ENCODE data around the gene SLIRP.
"Not testable (repeated sequence)": the region's sequence is repeated elsewhere in the genome, so short reads cannot be mapped to it uniquely, and the experiment has no call there.

SLIRP gene

DNA sequence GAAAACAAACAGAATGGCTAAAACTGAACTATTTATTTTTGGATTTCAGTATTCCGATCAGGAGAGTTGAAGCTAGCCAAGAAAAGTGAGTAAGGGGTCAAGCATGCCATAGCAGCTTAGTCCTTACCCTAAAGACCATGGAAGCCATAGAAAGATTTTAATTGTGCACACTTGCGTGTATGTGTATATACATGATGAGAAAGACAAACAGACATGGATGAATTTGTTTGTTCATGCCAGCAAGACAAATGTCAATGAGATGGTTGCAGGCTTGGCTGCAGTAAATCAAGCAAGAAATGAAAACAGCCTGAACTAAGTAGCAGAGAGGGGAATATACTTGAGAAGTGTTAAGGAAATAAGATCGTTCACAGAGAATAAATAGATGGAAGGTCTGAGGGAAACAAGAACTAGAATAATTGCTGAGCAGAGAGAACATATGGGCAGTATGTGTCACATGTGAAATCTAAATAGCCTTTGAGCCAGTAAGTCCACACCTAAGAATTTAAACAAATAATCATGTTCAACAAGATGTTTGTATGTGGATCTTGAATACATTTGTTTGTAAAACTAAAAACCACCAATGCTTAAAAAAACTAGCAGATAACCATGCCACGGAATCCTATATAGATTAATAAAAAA lies 38.3 kb downstream of the SLIRP start:
- no peak for DNase-seq (ENCODE audit: low read depth in 2 of 2)

DNA sequence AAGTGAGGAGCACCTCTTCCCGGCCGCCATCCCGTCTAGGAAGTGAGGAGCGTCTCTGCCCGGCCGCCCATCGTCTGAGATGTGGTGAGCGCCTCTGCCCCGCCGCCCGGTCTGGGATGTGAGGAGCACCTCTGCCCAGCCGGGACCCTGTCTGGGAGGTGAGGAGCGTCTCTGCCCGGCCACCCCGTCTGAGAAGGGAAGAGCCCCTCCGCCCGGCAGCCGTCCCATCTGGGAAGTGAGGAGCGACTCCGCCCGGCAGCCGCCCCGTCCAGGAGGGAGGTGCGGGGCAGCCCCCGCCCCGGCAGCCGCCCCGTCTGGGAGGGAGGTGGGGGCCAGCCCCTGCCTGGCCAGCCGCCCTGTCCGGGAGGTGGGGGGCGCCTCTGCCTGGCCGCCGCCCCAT lies 39.5 kb downstream of the SLIRP start:
- not testable (repeated sequence) for DNase-seq (ENCODE audit: low read depth in 2 of 2)

DNA sequence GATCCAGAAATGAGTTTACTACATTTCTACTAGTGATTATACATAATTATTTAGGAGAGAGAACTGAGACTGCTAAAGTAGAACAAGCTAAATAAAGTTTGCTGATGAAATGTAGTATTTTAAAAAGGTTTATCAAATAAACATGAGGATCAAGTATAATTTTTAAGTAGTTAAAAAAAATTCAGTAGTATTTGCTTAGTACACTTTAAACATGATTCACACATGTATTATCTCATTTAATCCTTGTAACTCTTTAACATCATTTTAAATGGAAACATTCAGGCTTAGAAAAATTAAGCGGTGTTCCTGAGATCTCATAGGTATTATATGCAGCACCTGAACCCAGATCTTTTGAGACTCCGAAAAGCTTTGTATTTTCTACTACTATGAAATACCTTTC lies 44.4 kb downstream of the SLIRP start:
- DNase-seq (ENCODE audit: low read depth in 2 of 2) = no peak

DNA sequence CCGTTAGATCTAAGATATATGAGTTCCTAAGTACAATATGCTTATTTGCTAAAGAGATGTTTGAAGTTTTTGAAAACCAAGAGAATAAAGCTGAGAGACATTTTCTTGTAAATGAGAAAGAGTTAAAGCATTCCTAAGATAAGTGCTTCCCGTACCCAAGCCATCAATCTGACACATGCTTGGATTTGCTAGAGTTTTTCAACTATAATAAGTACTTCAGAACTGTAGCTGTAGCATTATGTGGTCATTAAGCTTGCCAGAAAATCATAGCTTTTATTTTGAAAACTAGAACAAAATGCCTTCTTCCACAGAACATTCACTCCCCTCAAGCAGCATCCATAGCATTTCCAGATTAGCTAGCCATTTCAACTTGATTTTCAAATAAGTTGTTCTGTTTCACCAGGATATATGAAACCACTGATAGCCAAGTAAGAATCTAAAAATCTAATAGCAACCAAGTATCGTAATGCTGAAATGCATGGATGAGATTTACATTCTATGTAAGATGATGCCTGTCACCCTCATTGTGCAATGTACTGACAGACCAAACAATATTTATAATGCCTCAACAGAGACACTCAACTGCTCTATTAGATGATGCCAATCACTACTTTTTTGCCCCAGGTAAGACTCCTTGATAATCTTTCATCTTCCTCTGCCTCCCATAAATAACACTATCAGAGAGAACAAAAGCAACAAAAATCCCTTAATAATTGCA lies 45.1 kb downstream of the SLIRP start:
- no peak for DNase-seq (ENCODE audit: low read depth in 2 of 2)

DNA sequence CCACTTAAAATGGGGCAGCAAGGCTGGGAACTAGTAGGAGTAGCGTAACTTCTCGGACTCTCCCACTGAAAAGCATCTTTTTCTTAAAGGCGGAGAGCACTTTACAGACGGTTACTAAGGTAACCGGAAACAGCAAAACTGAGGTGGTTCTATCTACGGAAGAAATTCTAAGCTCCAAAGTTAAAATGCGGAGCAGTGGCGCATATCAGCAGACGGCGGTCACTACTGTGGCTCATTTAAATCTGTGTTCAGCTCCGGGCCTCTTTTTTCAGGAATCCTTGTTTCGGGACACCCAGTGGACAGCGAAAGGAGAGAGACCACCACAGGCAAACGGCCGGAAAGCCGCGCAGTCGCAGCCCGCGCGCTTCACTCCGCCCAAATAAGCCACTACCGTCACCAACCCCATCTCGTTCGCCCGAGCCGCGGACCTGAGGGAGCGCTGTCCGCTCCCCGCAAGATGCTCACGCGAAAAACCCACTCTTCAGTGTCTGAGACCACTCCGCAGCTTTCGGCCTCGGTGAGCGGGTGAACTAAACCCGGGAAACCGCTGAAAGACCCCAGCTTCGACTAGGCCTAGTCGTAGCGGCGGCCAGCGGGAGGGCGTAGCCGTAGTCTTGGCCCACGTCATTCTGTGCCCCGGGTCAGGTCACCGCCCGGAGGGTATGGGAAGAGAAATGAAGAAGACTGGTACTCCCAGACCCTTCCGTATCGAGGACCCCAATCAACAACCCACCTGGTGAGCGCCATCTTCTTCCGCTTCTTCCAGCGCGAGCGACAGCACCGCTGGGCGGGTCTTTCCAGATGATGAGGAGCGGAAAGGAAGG lies 52.7 kb downstream of the SLIRP start, which contains the start of gene SNW1:
Gene SNW1, minus strand, starts transcription at position 776 of the 824 bp plus-strand sequence. Its CDS starts 29 bp downstream, at position 747.
- peak; percentile 88 to 89 for DNase-seq (ENCODE audit: low read depth in 2 of 2)

DNA sequence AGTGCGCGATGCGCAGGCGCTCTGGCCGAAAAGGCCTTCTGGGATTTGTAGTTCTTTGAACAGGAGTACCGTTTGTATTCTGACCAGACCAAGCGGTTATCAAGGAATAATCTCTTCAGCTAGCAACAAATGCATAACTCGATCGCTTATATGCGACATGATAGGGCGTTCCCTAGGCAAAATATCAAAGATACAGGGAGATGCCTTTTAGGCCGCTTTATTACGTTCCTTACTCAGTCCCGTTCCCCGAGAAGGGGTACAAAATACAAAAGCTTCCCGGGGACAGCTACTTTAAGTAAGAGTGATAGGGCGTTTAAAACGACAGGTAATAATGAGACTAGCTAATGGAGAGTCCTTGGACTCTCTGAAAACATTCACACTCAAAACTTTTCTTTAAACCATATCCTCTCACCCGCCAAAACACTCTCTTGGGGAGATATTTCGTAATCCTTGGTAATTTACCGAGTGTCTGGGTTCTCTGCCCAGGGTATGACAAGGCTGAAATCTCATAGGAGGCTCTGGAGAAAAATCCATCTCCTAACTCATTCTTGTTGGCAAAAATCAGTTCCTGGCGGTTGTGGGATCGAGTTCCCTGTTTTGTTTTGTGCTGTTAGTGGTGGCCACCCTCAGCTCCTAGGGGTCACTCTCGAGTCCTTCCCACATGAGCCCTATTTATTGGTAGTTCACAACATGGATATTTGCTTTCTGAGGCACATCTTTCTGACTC lies 53.5 kb downstream of the SLIRP start:
- no peak for DNase-seq (ENCODE audit: low read depth in 2 of 2)

DNA sequence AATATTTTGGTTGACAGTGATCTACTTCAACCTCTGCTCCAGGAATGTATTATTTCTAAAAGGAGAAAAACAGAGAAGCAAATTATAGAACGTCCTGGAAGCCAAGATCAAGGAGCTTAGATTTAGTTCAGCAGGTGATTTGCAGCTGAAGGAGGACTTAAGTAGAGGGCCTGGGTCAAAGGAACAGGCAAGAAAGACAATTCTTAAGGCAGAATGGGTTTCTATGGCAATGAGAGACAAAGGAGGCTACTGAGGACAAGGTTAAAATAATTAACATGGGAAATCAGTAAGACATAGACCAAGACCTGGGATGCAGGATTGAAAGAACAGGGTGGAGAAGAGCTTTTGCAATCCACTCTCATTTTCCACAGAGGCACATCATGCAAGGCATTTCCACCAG lies 55.4 kb downstream of the SLIRP start:
- no peak for DNase-seq (ENCODE audit: low read depth in 2 of 2)

DNA sequence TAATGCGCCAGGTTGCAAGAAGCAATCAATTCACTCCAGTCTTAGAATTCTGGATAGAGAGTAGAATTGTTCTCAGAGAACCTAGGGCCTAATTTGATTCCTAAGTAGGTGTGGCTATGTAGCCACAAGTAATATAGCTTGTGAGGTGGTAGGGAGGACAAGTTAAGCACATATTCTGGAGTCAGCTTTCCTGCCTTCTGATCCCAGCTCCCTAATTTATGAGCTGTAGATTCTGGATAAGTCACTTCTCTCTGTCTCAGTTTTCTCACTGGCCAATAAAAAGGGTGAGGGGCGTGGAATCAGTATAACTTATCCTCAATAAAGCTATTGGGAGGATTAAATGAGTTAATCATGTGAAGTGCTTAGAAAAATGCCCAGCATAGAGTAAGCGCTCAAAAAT lies 56.1 kb downstream of the SLIRP start:
- DNase-seq (ENCODE audit: low read depth in 2 of 2) = no peak
